ENCODE results near the gene THSD8. TPM values are rescaled to one million over a fixed set of nuclear protein-coding genes. Genes with fewer than 3 reads are reported as not detected.
A peak's percentile ranks its signal among the peaks of the same experiment; 100 is the strongest.

THSD8 gene
- total and polyA plus RNA-seq, 4 donors: 0.22 to 0.35 (median 0.33) TPM; not detected in 1

GRCh38 chr19:12825254-12826131 lies 23.6 kb downstream of the THSD8 start:
- TF ChIP-seq EGR1 (IDR thresholded peaks at IDR 0.05; ENCODE audit: low read depth in 2 of 2) (no peak), ATF3 (IDR thresholded peaks at IDR 0.05) (no peak), NR2F2 (IDR thresholded peaks at IDR 0.05) (no peak), GABPA (IDR thresholded peaks at IDR 0.05 in 1 of 2, conservative IDR thresholded peaks at IDR 0.05 in 1 of 2) (no peak), YY1 (IDR thresholded peaks at IDR 0.05) (no peak), JUND (IDR thresholded peaks at IDR 0.05) (no peak), RAD21 (IDR thresholded peaks at IDR 0.05) (no peak), HNF4A (conservative IDR thresholded peaks at IDR 0.05) (no peak)
- TF ChIP-seq, protein P1, sequence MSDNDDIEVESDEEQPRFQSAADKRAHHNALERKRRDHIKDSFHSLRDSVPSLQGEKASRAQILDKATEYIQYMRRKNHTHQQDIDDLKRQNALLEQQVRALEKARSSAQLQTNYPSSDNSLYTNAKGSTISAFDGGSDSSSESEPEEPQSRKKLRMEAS (IDR thresholded peaks at IDR 0.05): no peak
- TF ChIP-seq, protein P2, sequence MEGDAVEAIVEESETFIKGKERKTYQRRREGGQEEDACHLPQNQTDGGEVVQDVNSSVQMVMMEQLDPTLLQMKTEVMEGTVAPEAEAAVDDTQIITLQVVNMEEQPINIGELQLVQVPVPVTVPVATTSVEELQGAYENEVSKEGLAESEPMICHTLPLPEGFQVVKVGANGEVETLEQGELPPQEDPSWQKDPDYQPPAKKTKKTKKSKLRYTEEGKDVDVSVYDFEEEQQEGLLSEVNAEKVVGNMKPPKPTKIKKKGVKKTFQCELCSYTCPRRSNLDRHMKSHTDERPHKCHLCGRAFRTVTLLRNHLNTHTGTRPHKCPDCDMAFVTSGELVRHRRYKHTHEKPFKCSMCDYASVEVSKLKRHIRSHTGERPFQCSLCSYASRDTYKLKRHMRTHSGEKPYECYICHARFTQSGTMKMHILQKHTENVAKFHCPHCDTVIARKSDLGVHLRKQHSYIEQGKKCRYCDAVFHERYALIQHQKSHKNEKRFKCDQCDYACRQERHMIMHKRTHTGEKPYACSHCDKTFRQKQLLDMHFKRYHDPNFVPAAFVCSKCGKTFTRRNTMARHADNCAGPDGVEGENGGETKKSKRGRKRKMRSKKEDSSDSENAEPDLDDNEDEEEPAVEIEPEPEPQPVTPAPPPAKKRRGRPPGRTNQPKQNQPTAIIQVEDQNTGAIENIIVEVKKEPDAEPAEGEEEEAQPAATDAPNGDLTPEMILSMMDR (IDR thresholded peaks at IDR 0.05; ENCODE audit: low read depth, low read length, missing input control): no peak
- 12% methylated on average over 46 of the region's 46 CpGs for WGBS
- Histone ChIP-seq H3K9me3 (ENCODE audit: control insufficient read depth in 4 of 4, low read length in 3 of 4) (no peaks in the 10 kb centered on the region), H3K36me3 (ENCODE audit: control insufficient read depth in 4 of 4, insufficient read depth in 3 of 4, low read depth in 1 of 4, low read length in 3 of 4) (no peaks in the 10 kb centered on the region), H3K4me3 (ENCODE audit: low read depth in 1 of 3, low read length in 3 of 3) (no peak overlapping the region), H3K9ac (ENCODE audit: low read depth in 1 of 2, low read length in 2 of 2) (no peak overlapping the region), H3K4me1 (ENCODE audit: control insufficient read depth in 4 of 4, insufficient read depth in 4 of 4, low read length in 3 of 4) (peaks cover 0 to 8% (median under 1%) of the 10 kb centered on the region in 4 donors), H3K27me3 (ENCODE audit: control insufficient read depth in 4 of 4, insufficient read depth in 4 of 4, low read length in 3 of 4) (peaks cover 0 to 2% (median under 1%) of the 10 kb centered on the region in 4 donors), H3K27ac (ENCODE audit: low read depth in 1 of 2, low read length in 2 of 2) (no peak overlapping the region)
- DNase-seq (ENCODE audit: low spot score): peak; percentile 55

DNA sequence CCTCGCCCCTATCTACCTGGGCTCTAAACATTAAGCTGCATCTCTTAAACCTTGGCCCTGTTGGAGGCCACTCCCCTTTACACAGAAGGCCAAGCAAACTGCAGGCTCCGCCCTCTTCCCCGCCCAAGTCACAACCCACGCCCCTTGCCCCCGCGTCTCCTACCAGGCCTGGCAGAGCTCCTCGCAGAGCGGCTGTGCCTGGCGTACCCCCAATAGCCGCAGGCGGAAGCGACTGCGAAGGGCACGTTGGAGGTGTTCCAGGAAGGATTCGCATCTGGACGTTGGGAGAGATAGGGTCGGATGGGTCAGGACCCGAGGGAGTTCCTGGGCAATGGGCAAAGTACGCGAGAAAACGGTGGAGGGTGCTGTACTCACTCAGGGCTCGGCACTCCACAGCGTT lies 26.6 kb downstream of the THSD8 start:
- no peak overlapping the region for H3K4me3 ChIP-seq (ENCODE audit: low read depth in 1 of 3, low read length in 3 of 3)
- peak; percentile 70 for DNase-seq (ENCODE audit: low spot score)
- H3K27me3 ChIP-seq (ENCODE audit: control insufficient read depth in 4 of 4, insufficient read depth in 4 of 4, low read length in 3 of 4): peaks cover 0 to 11% (median 9%) of the 10 kb centered on the region in 4 donors
- TF ChIP-seq SP1 (IDR thresholded peaks at IDR 0.05): no peak
- TF ChIP-seq NR2F2 (IDR thresholded peaks at IDR 0.05): no peak
- no peak for TF ChIP-seq ZBTB33 (IDR thresholded peaks at IDR 0.05)
- TF ChIP-seq, protein P2 (IDR thresholded peaks at IDR 0.05; ENCODE audit: low read depth, low read length, missing input control): no peak
- TF ChIP-seq ATF3 (IDR thresholded peaks at IDR 0.05): no peak
- TF ChIP-seq GABPA (IDR thresholded peaks at IDR 0.05 in 1 of 2, conservative IDR thresholded peaks at IDR 0.05 in 1 of 2): no peak
- TF ChIP-seq JUND (IDR thresholded peaks at IDR 0.05): no peak
- TF ChIP-seq HNF4A (conservative IDR thresholded peaks at IDR 0.05): no peak
- no peak for TF ChIP-seq HNF4G (IDR thresholded peaks at IDR 0.05)
- TF ChIP-seq EGR1 (IDR thresholded peaks at IDR 0.05; ENCODE audit: low read depth in 2 of 2): no peak
- TF ChIP-seq RAD21 (IDR thresholded peaks at IDR 0.05): no peak
- TF ChIP-seq FOXA2 (IDR thresholded peaks at IDR 0.05): no peak
- no peak for TF ChIP-seq YY1 (IDR thresholded peaks at IDR 0.05)
- TF ChIP-seq TAF1 (conservative IDR thresholded peaks at IDR 0.05): no peak
- no peak for TF ChIP-seq RXRA (IDR thresholded peaks at IDR 0.05)
- TF ChIP-seq, protein P1 (IDR thresholded peaks at IDR 0.05): no peak
- TF ChIP-seq, protein P3, sequence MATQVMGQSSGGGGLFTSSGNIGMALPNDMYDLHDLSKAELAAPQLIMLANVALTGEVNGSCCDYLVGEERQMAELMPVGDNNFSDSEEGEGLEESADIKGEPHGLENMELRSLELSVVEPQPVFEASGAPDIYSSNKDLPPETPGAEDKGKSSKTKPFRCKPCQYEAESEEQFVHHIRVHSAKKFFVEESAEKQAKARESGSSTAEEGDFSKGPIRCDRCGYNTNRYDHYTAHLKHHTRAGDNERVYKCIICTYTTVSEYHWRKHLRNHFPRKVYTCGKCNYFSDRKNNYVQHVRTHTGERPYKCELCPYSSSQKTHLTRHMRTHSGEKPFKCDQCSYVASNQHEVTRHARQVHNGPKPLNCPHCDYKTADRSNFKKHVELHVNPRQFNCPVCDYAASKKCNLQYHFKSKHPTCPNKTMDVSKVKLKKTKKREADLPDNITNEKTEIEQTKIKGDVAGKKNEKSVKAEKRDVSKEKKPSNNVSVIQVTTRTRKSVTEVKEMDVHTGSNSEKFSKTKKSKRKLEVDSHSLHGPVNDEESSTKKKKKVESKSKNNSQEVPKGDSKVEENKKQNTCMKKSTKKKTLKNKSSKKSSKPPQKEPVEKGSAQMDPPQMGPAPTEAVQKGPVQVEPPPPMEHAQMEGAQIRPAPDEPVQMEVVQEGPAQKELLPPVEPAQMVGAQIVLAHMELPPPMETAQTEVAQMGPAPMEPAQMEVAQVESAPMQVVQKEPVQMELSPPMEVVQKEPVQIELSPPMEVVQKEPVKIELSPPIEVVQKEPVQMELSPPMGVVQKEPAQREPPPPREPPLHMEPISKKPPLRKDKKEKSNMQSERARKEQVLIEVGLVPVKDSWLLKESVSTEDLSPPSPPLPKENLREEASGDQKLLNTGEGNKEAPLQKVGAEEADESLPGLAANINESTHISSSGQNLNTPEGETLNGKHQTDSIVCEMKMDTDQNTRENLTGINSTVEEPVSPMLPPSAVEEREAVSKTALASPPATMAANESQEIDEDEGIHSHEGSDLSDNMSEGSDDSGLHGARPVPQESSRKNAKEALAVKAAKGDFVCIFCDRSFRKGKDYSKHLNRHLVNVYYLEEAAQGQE (IDR thresholded peaks at IDR 0.05): no peak
- no peak for TF ChIP-seq FOXA1 (IDR thresholded peaks at IDR 0.05)
- H3K36me3 ChIP-seq (ENCODE audit: control insufficient read depth in 4 of 4, insufficient read depth in 3 of 4, low read depth in 1 of 4, low read length in 3 of 4): no peaks in the 10 kb centered on the region
- H3K9ac ChIP-seq (ENCODE audit: low read depth in 1 of 2, low read length in 2 of 2): no peak overlapping the region
- no peak overlapping the region for H3K27ac ChIP-seq (ENCODE audit: low read depth in 1 of 2, low read length in 2 of 2)
- 5% methylated on average over 23 of the region's 23 CpGs for WGBS
- H3K4me1 ChIP-seq (ENCODE audit: control insufficient read depth in 4 of 4, insufficient read depth in 4 of 4, low read length in 3 of 4): peaks cover 0 to 13% (median 4%) of the 10 kb centered on the region in 4 donors
- H3K9me3 ChIP-seq (ENCODE audit: control insufficient read depth in 4 of 4, low read length in 3 of 4): no peaks in the 10 kb centered on the region

Measured in liver (tissue), 9 donors.